GM12801 (cell line): ENCODE measurements around the gene MRPL30.

Experiments
- CTCF ChIP-seq: IDR thresholded peaks from one replicate; pipeline ENCODE4 v1.5.1; 2011; ENCODE audit warnings: control low read depth; ENCODE audit not compliant: insufficient read length; ENCODE audit errors: extremely low read depth

MRPL30 gene

GRCh38 chr2:99180755-99181623 is at the start of gene MRPL30, which contains the start of gene MITD1:
Gene MRPL30 (plus strand): TSS chr2:99181184. CDS start chr2:99186204, 5,020 bp downstream.
Gene MITD1 (minus strand): TSS chr2:99181058. CDS start chr2:99180981, 77 bp downstream.
- no peak for TF ChIP-seq CTCF

GRCh38 chr2:99139003-99139402 is 42.0 kb upstream of the MRPL30 start:
- TF ChIP-seq CTCF = no peak

GRCh38 chr2:99140056-99140859 is 40.7 kb upstream of the MRPL30 start:
- TF ChIP-seq CTCF = no peak

GRCh38 chr2:99140860-99141109 is 40.2 kb upstream of the MRPL30 start:
- no peak for TF ChIP-seq CTCF

GRCh38 chr2:99141110-99142108 is 39.6 kb upstream of the MRPL30 start, which contains the start of gene C2orf15:
Gene C2orf15 (plus strand): TSS chr2:99141707. CDS start chr2:99150559, 8,852 bp downstream.
- TF ChIP-seq CTCF = no peak

GRCh38 chr2:99150706-99151105 is 30.3 kb upstream of the MRPL30 start:
- no peak for TF ChIP-seq CTCF
